ENCODE results near the gene NPHP3.
A peak's percentile ranks its signal among the peaks of the same experiment; 100 is the strongest.

The NPHP3 gene

DNA sequence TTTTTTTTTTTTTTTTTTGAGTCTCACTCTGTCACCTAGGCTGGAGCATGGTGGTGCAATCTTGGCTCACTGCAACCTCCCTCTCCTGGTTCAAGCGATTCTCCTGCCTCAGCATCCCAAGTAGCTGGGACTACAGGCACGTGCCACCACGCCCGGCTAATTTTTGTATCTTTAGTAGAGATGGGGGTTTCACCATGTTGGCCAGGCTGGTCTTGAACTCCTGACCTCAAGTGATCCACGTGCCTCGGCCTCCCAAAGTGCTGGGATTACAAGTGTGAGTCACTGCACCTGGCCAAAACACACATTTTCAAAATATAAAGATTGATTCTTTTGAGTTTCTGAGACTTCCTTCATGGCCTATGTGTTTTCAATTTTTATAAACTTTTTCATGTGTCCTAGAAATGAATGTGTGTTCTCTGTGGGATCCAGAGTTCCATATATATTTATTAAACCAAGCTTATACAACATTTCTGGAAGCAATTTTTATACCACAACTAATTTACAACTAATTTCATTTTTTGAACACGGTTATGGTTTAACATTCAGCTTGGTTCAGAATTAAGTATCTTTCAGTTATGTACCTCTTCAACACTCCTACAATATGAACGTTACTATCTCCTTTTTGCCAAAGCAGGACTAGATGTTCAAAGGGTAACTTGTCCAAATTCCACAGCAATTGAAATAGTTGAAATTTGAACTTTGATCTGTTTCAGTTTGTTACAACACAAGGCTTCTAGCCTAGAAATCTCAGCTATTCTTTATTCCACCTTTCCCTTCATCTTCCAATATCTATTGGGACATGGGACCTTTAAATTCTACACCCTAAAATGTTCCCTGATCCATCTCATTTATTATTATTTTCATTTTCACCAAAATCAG is 64.1 kb downstream of the NPHP3 start:
- no peak for TF ChIP-seq CTCF (IDR thresholded peaks at IDR 0.05; ENCODE audit: unreplicated experiment in 3 of 3)
- Mint-ChIP-seq H3K27me3 (ENCODE audit: low read depth) (no peaks in the 10 kb centered on the region), H3K36me3 (ENCODE audit: low read depth) (peaks cover 3% of the 10 kb centered on the region), H3K4me3 (peak overlapping the region; percentile 97 to 99 (median 98)), H3K27ac (peak overlapping the region; percentile 3 to 98 (median 10)), H3K9me3 (no peaks in the 10 kb centered on the region), H3K4me1 (peaks cover 32% of the 10 kb centered on the region)

GRCh38 chr3:132655471-132655870 is 66.7 kb downstream of the NPHP3 start:
- TF ChIP-seq CTCF (IDR thresholded peaks at IDR 0.05; ENCODE audit: unreplicated experiment in 3 of 3) = no peak
- Mint-ChIP-seq H3K27me3 (ENCODE audit: low read depth) (no peaks in the 10 kb centered on the region), H3K36me3 (ENCODE audit: low read depth) (no peaks in the 10 kb centered on the region), H3K27ac (peak overlapping the region in 1 of 3 experiments; percentile 26), H3K9me3 (no peaks in the 10 kb centered on the region), H3K4me1 (peaks cover 14% of the 10 kb centered on the region), H3K4me3 (no peak overlapping the region)

DNA sequence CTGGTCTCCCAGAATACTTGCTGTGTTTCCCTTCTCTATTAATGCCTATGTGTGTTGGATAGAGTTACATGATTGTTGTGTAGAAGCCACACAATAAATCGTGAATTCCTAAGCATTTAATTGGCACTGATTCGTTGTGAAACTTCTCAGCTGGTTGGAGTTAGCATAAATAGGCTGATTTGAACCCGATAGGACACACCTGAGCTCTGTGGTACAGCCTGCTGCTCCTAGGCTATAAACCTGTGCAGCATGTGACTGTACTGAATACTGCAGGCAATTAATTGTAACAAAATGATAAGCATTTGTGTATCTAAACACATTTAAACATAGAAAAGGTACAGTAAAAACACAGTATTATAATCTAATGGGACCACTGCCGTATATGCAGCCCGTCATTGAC is 67.5 kb downstream of the NPHP3 start:
- Mint-ChIP-seq H3K4me1 (peaks cover 14% of the 10 kb centered on the region), H3K9me3 (no peaks in the 10 kb centered on the region), H3K36me3 (ENCODE audit: low read depth) (no peaks in the 10 kb centered on the region), H3K27ac (no peak overlapping the region), H3K27me3 (ENCODE audit: low read depth) (no peaks in the 10 kb centered on the region), H3K4me3 (no peak overlapping the region)
- TF ChIP-seq CTCF (IDR thresholded peaks at IDR 0.05; ENCODE audit: unreplicated experiment in 3 of 3) = no peak

- Mint-ChIP-seq H3K27me3 (ENCODE audit: low read depth) (no peaks in the 10 kb centered on the region), H3K27ac (no peak overlapping the region), H3K36me3 (ENCODE audit: low read depth) (no peaks in the 10 kb centered on the region), H3K4me1 (peaks cover 12% of the 10 kb centered on the region), H3K9me3 (no peaks in the 10 kb centered on the region), H3K4me3 (no peak overlapping the region)
- no peak for TF ChIP-seq CTCF (IDR thresholded peaks at IDR 0.05; ENCODE audit: unreplicated experiment in 3 of 3)
Measured at GRCh38 chr3:132654190-132654589, 68.0 kb downstream of the NPHP3 start.

DNA sequence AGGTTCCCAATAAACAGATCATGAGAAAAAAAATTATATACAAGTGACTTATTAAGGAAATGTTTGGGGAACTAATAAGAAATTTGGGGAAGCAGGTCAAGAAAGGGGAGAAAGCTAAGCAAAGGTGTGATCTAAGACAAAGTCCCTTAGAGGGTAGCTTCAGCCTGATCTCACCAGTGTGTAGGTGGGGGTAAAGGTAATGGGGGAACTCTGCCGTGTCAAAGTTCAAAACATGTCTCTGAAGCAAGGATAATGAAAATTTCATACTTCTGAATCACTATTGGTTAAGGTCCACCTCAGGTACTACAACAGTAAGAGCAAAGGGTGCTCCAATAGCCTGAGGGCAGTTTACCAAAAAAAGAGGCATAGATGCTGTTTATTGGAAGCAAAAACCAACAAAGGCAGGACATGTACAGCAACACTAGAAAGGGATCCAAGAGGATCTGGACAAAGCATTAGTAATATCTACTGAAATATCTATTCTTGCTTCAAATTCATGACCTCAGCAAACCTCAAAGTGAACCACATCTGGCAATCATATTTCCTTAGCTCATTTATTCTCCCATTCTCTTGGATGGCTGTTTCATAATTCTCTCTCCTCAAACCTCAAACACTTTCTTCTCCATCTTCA is 69.5 kb downstream of the NPHP3 start:
- Mint-ChIP-seq H3K4me3 (no peak overlapping the region), H3K9me3 (no peaks in the 10 kb centered on the region), H3K36me3 (ENCODE audit: low read depth) (no peaks in the 10 kb centered on the region), H3K27ac (no peak overlapping the region), H3K27me3 (ENCODE audit: low read depth) (no peaks in the 10 kb centered on the region), H3K4me1 (no peaks in the 10 kb centered on the region)
- TF ChIP-seq CTCF (IDR thresholded peaks at IDR 0.05; ENCODE audit: unreplicated experiment in 3 of 3) = no peak
